ENCODE results near the gene MAB21L4.

GRCh38 chr2:240903191-240904060 lies 7.5 kb upstream of the MAB21L4 start:
- TF ChIP-seq, protein P1, sequence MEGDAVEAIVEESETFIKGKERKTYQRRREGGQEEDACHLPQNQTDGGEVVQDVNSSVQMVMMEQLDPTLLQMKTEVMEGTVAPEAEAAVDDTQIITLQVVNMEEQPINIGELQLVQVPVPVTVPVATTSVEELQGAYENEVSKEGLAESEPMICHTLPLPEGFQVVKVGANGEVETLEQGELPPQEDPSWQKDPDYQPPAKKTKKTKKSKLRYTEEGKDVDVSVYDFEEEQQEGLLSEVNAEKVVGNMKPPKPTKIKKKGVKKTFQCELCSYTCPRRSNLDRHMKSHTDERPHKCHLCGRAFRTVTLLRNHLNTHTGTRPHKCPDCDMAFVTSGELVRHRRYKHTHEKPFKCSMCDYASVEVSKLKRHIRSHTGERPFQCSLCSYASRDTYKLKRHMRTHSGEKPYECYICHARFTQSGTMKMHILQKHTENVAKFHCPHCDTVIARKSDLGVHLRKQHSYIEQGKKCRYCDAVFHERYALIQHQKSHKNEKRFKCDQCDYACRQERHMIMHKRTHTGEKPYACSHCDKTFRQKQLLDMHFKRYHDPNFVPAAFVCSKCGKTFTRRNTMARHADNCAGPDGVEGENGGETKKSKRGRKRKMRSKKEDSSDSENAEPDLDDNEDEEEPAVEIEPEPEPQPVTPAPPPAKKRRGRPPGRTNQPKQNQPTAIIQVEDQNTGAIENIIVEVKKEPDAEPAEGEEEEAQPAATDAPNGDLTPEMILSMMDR (IDR thresholded peaks at IDR 0.05): no peak
- TF ChIP-seq POLR2A (IDR thresholded peaks at IDR 0.05): no peak
